Measurements from ENCODE around the gene ACTN4.

The ACTN4 gene

DNA sequence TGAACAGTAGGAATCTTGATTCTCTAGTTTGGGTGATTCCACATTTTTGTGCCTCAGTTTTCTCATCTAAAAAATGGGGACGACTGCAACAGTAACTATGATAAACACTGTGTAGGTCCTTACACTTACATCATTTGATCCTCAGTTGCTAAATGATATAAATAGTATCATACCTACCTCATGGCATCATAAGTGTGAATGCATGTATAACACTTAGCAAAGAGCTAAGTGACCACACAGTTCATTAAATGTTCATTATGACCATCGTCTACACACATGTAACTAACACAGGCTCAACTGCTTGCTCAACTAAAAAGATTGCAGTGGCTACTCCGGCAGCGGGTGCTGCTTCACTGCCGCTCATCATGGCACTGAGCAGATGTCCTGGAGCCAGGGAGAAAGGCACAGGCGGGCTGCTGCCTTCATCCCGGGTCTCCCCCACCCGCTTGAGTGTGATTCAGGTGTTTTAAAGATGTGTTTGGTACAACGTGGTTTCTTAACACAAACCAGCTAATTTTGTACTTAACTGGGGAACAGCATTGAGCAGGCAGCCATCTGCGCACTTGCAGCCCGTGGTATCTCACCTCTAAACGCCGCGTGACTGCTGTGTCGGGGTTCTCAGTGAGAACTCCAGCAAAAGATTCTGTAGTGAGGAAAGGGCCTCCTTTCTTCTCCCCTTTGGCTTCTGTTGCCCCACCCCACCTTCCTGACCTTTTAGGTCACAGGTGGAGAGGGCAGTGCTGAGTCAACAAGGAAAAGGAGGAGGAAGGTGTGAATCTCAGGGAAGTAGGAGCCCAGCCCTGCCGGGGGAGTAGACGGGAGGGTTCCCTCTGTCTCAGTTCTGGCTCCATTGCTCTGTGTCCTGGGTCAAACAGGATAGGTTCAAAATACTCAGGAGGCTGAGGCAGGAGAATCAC, 11.7 kb upstream of the ACTN4 start:
- no peak for DNase-seq (ENCODE audit: low spot score)

DNA sequence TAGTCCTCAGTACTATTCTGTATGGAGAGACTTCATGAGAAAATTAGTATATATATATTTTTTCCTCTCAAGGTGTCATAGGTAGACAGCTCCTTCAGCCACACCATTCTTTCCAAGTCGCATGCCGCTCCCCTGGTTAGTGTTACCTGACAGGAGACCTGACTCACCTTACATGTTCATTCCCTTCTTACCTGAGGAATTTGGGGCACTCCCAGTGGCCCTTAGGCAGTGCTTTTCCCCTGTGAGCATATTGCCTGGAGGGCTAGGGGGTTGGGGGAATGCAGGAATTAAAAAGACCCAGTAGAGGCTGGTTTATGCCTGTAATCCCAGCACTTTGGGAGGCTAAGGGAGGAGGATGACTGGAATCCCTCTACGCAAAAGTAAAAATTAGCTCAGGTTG, 9.0 kb upstream of the ACTN4 start:
- DNase-seq (ENCODE audit: low spot score): no peak

DNA sequence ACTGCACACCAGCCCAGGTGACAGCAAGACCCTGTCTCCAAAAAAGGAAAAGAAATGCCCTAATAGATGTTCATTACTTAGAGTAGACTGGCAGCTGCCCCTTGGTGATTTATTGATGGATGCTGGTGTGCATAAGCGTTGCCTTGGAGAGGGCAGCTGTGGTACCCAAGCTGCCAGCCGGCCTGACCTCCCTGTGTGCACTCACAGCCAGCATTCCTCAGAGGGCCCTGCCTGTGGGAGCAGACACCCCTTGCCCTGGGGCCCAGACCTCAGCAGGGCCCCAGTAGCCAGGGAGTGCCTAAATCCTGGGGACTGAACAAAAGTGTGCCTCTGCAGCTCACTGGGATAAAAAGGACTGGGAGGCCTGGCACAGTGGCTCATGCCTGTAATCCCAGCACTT, 7.8 kb upstream of the ACTN4 start:
- no peak for DNase-seq (ENCODE audit: low spot score)

DNA sequence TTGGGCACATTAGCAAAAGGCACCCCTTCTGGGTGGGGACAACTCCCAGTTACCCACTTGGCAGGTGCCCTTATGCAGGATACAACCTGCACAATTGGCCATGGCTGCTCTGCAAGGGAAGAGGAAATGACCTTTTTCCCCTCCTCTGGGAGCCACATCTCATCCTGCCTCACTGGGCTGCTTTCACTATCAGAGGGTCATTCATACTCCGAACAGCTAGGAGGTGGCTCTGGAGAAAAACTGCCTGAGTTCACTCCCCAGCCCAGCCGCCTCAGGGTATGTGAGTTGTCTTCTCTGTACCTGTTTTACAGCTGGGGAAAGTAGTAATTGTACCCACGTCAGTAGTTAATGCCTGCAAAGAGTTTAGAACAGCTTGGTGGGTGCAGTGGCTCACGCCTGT, 7.1 kb upstream of the ACTN4 start:
- DNase-seq (ENCODE audit: low spot score): no peak

DNA sequence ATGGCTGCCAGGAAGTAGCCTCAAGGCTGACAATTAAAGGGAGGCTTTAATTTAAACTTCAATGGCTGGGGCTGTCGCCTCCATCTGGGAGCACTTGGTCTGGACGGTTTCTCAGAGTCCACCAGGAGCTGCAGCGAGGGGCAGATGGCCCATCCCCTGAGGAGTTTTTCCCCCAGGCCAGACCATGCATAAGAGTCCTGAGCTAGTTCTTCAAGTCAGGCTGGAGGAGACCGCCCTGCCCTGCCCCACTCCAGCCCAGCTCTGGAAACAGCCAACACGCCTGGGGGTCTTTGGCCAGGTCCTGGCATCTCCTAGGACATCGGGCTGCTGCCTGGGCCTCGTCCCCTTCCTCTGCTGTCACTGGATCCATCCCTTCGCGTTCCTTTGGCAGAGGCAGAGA, 5.3 kb upstream of the ACTN4 start:
- no peak for DNase-seq (ENCODE audit: low spot score)

DNA sequence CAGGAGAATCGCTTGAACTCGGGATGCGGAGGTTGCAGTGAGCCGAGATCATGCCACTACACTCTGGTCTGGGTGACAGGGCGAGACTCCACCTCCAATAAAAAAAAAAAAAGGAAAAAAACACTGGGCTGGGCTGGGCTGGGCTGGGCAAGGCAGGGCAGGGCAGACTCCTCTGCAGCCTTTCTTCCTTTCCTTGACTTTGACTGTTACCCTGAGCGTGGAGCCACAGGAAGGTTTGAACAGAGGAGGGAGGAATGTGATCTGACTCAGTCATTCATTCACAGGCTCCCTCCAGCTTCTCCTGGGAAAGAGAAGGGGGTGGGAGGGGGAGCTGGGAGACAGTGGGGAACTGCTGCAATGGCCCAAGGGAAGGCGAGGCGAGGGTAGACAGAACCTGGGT, 2.7 kb upstream of the ACTN4 start:
- DNase-seq (ENCODE audit: low spot score): no peak

DNA sequence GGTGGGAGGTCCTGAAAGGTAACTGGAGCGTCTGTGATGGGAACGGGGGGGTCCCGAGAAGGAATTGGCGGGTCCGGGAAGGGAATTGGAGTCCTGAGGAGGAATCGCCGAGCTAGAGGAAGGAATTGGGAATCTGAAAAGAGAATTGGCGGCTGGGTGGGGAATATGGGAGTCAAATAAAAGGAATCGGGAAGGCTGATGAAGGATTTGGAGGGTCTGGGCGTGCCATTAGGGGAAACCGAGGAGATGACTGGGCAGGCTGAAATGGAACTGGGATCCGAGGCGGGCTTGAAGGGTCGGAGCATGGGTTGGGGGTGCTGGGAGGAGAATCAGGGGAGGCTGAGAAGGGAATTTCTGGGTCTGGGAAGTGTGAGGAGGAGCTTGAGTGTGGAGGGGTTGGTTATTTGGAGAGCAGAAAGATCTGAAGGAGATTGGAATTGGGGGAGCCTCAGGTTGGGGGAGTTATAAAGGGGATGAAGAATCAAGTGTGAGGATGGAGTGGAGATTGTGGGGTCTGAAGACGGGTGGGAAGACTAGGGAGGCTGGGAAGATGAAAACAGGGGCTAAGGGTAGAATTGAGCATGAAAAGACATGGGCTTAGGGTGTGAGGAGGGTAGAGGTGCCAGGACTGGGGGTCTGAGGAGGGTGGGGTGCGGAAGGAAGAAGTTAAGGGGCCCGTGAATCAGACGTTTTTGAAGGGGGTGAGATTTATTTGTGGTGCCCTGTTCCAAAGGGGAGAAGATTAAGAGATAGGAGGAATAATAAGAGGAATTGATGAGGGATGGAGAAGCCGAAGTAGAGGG, 718 bp downstream of the ACTN4 start:
- DNase-seq (ENCODE audit: low spot score): no peak

DNA sequence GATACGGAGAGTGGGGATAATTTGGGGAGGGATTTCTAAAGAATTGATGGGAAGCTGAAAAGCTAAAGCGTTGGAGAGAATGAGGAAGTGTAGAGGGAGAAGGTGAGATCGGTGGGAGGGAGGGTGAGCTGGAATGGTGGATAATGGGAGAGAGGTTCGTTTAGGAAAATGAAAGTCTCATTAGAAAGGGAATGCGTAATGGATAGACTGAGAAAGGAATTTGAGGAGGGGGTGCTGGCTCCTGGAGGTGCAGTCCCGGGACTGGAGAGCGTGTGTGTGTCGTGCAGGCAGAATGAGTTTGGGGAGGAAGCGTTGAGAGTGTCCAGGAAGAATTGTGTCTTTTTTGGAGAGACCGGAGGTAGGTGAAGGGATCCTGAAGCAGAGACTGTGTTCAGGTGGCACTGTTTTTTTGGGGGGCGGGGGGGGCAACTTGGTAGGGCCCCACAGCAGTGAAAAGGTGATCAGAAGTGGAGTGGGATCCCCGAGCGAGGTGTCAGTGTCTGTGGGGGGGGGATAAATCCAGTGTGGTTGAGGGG, 1.4 kb downstream of the ACTN4 start:
- no peak for DNase-seq (ENCODE audit: low spot score)

DNA sequence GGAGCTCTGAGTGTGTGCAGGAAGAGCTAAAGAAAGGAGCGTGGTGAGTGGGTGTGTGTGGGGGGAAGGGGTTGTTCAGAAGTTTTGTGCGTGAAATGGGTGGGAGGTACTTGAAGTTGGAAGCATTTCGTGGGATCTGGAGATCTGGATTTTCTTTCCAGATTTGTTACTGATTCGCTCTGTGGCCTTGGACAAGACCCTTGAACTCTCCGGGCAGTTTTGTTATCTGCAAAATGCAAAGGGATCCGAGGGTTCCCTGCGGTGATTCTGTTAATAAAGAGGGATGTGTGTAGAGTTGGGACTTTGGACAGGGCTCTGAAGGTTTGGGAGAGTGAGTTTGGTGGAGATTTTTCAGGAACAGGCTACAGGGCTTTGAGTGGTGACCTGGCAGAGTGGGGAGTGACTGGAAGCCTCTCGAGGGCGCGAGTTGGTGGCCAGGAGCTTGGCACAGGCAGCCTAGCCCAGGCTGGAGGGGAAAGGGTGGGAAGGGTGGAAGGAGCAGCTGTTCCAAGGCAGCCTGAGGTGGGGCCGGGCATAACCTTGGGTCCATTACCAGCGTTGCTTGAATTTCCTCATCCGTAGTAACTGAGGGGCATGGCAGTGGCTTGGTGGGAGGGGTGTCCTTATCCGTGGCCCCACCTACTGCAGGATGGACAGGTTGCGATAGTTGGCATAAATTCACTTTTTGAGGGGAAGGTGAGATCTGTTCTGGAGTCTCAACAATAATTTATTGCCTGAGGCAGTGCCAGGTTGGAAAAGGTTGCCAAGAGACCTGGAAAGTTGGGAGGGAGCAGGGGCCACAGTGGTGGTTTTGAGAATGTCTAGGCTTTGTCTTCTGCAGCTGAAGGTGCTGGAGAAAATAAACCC, 2.1 kb downstream of the ACTN4 start:
- no peak for DNase-seq (ENCODE audit: low spot score)

DNA sequence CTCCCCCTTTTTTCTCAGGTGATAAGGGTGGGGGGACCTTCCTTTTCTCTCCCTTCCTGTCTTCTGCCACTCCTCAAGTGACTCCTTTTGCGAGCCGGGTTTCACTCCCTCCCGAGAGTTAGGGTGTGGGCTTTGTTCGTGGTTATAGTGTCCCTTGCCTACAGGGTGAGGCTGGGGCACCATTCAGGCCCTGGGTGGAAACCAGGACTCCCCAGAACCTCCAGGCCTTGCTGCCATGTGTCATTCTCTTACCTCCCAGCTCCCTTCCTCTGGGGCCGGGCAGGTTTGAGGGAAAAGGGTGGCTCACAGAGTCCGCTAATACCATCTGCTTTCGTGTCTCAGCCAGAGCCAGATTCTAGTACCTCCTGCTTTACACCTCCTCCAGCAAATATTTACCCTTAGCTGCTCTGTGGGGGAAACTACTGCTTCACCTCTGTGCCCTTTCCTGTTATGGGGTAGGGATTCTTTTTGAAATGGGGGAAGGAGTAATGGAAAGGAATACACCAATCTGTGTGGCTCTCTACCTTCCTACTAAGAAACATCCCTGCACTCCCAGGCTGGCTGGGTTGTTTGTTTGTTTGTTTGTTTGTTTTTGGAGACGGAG, 2.8 kb downstream of the ACTN4 start:
- DNase-seq (ENCODE audit: low spot score): no peak

DNA sequence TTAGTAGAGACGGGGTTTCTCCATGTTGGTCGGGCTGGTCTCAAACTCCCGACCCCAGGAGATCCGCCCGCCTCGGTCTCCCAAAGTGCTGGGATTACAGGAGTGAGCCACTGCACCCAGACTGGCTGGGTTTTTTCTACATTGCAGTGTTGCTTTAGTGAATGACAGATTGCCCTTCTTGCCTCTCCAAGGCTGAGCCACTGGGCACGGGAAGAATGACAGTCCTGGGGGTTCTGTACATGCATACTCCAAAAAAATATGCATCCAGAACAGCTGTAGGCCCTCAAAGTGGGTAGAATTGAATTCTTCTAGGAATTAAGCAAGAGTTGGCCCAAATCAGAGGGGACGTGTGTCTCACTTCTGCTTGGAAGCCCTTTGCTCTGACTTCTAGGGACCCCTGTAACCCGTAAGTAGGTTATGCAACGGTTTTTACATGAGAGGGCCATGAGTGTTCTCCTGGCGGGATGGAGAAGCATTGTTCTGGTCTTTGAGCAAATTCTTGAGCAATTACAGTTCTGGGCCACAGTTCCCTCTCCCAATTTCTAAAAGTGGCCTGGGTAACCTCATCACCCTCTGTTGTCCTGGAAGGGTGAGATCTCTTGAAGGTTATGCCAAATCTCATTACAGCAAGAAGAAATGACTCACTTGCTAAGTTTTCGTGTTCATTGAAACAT, 3.6 kb downstream of the ACTN4 start:
- DNase-seq (ENCODE audit: low spot score): no peak

DNA sequence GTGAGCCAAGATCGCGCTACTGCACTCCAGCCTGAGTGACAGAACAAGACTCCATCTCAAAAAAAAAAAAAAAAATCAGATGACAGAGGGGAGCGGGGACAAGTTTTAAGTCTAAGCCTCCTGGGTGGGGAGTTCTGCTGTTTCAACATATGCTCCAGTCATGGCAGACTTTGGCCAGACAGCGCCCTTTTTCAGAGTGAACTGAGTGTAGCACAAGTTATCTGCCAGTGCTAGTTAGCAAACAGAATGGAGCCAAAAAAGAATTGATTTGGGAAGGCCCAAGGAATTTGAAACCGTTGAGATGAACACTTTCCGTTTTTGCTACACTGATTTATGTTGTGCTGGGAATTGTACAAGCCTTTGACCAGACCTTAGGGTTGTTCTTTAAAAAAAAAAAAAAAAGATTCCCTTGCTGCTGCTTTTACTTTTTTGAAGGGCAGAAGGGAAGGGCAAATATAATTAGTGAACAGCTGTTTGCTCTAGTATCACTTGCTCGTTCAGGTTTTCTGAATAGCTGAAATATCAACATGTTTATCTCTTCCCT, 5.7 kb downstream of the ACTN4 start:
- DNase-seq (ENCODE audit: low spot score): no peak

DNA sequence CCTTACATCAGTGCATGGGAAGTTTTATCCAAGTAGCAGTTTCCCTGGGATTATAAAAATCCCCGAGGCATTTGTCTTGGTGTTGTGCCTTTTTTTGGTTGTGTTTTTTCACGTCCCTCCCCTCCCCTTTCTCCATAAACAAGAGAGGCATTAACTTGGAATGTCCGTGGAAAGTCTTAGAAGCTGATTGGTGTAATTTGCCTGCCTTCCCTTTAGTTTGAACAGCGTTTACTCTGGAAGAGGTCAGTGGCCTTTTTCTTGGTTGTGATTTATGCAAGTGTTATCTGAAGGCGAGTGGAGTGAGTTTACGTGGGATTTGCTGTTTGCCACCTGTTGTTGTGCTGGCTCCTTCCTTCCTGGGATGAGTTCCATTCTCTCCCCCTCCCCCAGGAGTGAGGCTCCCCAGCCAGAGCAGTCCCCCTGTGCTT, 7.2 kb downstream of the ACTN4 start:
- DNase-seq (ENCODE audit: low spot score): no peak

DNA sequence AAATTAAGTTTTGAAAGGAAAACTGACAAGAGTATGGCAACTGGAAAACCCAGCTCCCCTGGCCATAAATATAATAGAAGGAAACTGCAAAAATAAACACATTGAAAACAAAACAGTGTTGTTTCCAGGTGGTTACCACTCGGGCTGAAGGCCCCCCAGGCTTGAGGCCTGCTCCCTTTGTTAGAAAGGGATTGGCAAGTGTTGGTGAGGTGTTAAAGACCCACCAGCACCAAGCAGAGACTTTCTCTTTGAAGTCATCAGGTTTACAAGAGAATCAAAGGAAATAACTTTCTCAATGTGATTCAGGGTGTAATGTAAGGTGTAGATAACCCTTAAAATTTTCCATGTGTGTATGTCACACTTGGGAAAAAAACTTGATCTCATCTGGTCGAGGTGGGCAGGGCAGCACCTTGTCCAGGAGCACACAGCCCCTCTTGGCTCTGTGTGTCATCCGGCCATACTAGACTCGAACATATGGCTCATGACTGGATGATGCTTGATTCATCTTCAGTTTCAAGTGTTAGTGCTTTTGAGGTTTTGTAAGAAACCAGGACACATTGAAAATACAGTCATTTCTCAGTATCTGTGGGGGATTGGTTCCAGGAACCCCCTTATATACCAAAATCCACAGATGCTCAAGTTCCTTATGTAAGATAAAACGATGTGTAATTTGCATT, 7.8 kb downstream of the ACTN4 start:
- DNase-seq (ENCODE audit: low spot score): peak; percentile 85

DNA sequence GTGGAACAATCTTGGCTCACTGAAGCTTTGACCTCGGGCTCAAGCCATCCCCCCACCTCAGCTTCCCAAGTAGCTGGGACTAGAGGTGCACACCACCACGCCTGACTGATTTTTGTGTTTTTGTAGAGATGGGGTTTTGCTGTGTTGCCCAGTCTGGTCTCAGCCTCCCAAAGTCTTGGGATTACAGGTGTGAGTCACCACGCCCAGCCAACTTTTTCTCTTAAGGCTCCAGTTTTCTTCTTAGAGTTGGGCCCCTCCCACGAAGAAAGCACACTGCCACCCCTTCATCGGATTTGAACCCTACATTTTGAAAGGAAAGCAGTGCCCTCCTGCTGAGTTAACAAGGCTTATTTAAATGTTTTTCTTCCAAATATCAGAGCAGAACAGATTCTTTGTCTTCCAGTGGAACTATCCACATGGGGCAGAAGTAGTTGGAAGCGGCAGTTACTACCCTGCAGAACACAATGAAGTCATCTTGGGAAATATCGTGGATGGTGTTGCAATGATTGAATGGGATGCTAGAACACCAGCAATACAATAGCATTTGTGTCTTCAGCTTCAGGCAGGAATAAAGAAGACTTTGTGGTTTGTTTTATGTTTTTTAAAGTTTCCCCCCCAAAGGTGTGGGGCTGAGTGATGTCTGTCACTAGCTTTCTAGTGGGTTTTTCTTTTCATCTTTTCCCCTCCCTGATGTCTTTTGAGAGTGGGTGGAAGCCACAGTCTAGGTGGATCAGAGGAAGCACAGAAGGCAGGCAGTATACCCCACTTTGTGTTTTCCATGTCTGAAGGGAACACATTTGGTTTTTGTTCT, 8.9 kb downstream of the ACTN4 start:
- no peak for DNase-seq (ENCODE audit: low spot score)

DNA sequence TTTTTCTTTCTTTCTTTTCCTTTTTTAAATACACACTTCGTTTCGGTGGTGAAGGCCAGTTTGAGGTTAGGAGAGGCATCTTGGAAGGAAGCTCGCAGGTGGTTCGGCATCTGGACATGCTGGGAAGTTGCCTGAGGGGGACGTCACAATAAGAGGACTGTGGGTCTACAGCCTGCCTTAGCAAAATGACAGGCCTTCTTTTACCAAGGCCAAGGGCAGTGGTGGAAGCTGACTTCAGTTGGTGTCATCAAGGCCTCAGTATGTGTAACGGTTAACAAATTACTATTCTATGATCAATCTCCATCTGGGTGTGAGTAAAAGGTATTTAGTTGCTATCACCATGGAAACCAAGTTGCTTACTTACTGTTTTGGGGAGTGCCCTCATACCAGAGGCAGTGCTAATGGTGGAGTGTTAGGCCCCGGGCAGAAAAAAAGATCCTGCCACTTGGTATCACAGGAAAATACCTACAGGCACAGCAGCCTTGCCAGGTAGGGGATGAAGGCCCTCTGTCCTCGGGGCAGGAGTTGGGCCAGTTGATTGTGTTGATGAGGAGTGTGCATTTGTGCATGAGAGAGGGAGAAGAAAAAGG, 10.3 kb downstream of the ACTN4 start:
- DNase-seq (ENCODE audit: low spot score): peak; percentile 65

DNA sequence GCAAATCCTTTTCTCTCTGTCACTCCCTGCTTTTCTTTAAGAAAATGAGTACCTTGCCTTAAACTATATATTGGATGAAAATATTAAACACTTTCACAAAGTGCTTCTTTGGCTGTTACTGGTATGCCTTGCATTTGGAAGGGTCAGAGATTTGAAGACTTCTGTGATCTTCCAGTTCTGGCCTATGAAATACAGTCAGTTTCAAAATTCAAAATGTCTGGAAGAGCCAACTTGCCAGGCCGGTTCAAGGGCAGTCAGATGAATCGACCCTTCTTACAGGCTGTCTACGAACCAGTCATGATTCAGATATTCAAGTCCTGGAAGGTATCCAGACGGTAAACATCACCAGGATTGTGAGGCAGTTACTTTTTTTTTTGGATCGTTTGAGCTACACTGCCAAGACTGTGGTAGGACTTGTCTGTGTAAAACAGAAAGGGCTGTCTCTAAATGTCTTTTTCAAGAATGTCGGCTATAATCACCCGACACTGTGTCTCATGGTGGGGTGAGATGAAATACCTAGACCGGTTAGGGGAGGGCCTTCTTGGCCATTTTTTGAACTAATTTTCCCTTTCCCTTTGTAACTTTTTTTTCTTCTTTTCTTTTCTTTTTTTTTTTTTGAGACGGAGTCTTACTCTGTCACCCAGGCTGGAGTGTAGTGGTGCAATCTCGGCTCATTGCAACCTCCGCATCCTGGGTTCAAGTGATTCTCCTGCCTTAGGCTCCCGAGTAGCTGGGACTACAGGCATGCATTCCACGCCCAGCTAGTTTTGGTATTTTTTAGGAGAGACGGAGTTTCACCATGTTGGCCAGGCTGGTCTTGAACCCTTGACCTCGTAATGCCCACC, 11.2 kb downstream of the ACTN4 start:
- no peak for DNase-seq (ENCODE audit: low spot score)

DNA sequence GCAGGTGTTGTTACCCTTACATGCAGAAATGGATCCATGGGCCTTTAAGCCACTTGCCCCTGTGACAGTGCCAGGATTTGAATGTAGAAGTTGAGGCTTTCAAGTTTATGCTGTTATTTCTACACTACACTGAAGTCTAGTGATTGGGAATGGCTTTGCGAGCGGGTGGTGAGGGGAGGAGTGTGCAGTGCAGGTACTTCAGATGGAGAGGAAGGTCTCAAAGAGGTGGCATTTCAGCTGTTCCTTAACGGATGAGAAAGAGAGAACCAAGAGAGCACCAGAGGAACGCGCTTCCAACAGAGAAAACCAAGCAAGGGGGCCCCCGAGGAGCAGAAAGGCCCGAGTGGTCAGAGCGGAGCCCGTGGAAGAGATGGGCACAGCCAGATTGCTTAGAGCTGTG, 13.3 kb downstream of the ACTN4 start:
- DNase-seq (ENCODE audit: low spot score): no peak
